Measurements from ENCODE around the gene BCAM. TPM values are rescaled to one million over a fixed set of nuclear protein-coding genes. Genes with fewer than 3 reads are reported as not detected.
"Not testable (repeated sequence)": the region's sequence is repeated elsewhere in the genome, so short reads cannot be mapped to it uniquely, and the experiment has no call there.

The BCAM gene
- total and polyA plus RNA-seq, 2 donors (not counting 1 experiment from before 2014, with no cell fraction given), result 12.2 to 20.3 TPM

DNA sequence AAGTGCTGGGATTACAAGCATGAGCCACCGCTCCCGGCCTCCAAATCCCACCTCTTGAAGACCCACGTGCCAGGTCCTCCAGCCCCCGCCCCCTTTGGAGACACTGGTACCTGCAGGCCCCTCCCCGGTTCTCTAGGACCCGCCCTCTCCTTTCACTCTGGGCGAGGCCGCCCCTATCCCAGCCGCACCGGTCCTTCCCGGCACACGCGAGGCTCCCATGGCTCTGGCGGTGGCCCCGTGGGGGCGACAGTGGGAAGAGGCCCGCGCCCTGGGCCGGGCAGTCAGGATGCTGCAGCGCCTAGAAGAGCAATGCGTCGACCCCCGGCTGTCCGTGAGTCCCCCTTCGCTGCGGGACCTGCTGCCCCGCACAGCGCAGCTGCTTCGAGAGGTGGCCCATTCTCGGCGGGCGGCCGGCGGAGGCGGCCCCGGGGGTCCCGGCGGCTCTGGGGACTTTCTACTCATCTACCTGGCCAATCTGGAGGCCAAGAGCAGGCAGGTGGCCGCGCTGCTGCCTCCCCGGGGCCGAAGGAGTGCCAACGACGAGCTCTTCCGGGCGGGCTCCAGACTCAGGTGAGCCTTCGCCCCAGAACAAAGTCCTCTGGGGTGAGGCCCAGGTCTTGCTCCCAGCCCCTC, 31.1 kb upstream of the BCAM start, which contains the start of gene CBLC:
TSS of gene CBLC (plus strand) at position 176 of the 633 bp plus-strand sequence. CDS start at position 218, 42 bp downstream.
- no peaks in the 10 kb centered on the region for H3K27me3 ChIP-seq (ENCODE audit: control insufficient read depth, insufficient read depth, low read length)
- H3K36me3 ChIP-seq (ENCODE audit: control insufficient read depth, insufficient read depth, low read length), result no peaks in the 10 kb centered on the region
- peaks cover 13% of the 10 kb centered on the region for H3K4me1 ChIP-seq (ENCODE audit: control insufficient read depth, extremely low read depth, insufficient read depth, low read length)
- TF ChIP-seq, protein P1, sequence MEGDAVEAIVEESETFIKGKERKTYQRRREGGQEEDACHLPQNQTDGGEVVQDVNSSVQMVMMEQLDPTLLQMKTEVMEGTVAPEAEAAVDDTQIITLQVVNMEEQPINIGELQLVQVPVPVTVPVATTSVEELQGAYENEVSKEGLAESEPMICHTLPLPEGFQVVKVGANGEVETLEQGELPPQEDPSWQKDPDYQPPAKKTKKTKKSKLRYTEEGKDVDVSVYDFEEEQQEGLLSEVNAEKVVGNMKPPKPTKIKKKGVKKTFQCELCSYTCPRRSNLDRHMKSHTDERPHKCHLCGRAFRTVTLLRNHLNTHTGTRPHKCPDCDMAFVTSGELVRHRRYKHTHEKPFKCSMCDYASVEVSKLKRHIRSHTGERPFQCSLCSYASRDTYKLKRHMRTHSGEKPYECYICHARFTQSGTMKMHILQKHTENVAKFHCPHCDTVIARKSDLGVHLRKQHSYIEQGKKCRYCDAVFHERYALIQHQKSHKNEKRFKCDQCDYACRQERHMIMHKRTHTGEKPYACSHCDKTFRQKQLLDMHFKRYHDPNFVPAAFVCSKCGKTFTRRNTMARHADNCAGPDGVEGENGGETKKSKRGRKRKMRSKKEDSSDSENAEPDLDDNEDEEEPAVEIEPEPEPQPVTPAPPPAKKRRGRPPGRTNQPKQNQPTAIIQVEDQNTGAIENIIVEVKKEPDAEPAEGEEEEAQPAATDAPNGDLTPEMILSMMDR (conservative IDR thresholded peaks at IDR 0.05 in 1 of 2, IDR thresholded peaks at IDR 0.05 in 1 of 2; ENCODE audit: low read depth in 1 of 2, low read length in 2 of 2), result no peak
- no peak for TF ChIP-seq EZH2 (IDR thresholded peaks at IDR 0.05; ENCODE audit: low read length, missing control alignments)
- H3K4me2 ChIP-seq (ENCODE audit: extremely low read depth, insufficient read depth, low read length), result no peak within 1 kb of the TSS
- H4K20me1 ChIP-seq (ENCODE audit: control insufficient read depth, extremely low read depth, insufficient read depth, low read length), result no peaks in the 10 kb centered on the region
- H3K9ac ChIP-seq (ENCODE audit: insufficient read depth, low read length), result no peak within 1 kb of the TSS
- no peaks in the 10 kb centered on the region for H3K9me3 ChIP-seq (ENCODE audit: control insufficient read depth, insufficient read depth, low read depth, low read length)
- no peaks in the 10 kb centered on the region for H3K79me2 ChIP-seq (ENCODE audit: control insufficient read depth, insufficient read depth, low read length)
- no peak within 1 kb of the TSS for H3K27ac ChIP-seq (ENCODE audit: insufficient read depth, low read length)
- DNase-seq (ENCODE audit: low read depth in 2 of 2), result no peak
- H3K4me3 ChIP-seq (replicated peaks in 1 of 4; ENCODE audit: control extremely low read depth in 1 of 4, insufficient read depth in 1 of 4, low read depth in 3 of 4, low read length in 4 of 4), result no peak within 1 kb of the TSS
- H2AFZ ChIP-seq (ENCODE audit: low read length), result no peak within 1 kb of the TSS

DNA sequence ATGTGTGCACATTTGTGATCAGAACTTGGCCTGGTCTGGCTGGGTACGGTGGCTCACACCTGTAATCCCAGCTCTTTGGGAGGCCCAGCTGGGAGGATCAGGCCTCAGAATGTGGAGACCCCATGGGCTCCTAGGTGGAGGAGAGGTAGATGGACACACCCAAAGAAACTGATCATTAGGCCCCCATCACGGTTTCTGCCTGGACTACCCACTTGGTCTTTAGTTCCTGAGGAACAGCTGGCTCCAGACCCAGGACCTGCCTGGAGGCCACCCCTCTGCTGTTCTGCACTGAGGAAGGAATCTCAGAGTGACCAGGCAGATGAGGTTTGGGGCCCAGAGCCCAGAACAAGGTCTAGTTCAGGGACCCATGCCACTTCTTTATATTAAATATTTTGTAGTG, 29.8 kb upstream of the BCAM start:
- Histone ChIP-seq H3K27ac (ENCODE audit: insufficient read depth, low read length) (no peak overlapping the region), H3K4me2 (ENCODE audit: extremely low read depth, insufficient read depth, low read length) (no peak overlapping the region), H2AFZ (ENCODE audit: low read length) (no peak overlapping the region), H3K9me3 (ENCODE audit: control insufficient read depth, insufficient read depth, low read depth, low read length) (no peaks in the 10 kb centered on the region), H3K36me3 (ENCODE audit: control insufficient read depth, insufficient read depth, low read length) (no peaks in the 10 kb centered on the region), H3K4me1 (ENCODE audit: control insufficient read depth, extremely low read depth, insufficient read depth, low read length) (peaks cover 6% of the 10 kb centered on the region), H3K9ac (ENCODE audit: insufficient read depth, low read length) (no peak overlapping the region), H4K20me1 (ENCODE audit: control insufficient read depth, extremely low read depth, insufficient read depth, low read length) (no peaks in the 10 kb centered on the region), H3K27me3 (ENCODE audit: control insufficient read depth, insufficient read depth, low read length) (no peaks in the 10 kb centered on the region), H3K4me3 (replicated peaks in 1 of 4; ENCODE audit: control extremely low read depth in 1 of 4, insufficient read depth in 1 of 4, low read depth in 3 of 4, low read length in 4 of 4) (no peak overlapping the region), H3K79me2 (ENCODE audit: control insufficient read depth, insufficient read depth, low read length) (no peaks in the 10 kb centered on the region)
- no peak for DNase-seq (ENCODE audit: low read depth in 2 of 2)
- TF ChIP-seq EZH2 (IDR thresholded peaks at IDR 0.05; ENCODE audit: low read length, missing control alignments), result no peak
- TF ChIP-seq, protein P1 (conservative IDR thresholded peaks at IDR 0.05 in 1 of 2, IDR thresholded peaks at IDR 0.05 in 1 of 2; ENCODE audit: low read depth in 1 of 2, low read length in 2 of 2), result no peak

DNA sequence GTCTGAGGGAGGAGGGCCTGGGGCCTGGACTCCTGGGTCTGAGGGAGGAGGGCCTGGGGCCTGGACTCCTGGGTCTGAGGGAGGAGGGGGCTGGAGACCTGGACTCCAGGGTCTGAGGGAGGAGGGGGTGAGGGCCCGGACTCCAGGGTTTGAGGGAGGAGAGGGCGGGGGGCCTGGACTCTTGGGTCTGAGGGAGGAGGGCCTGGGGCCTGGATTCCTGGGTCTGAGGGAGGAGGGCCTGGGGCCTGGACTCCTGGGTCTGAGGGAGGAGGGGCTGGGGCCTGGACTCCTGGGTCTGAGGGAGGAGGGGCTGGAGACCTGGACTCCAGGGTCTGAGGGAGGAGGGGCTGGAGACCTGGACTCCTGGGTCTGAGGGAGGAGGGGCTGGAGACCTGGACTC, 27.2 kb upstream of the BCAM start:
- H4K20me1 ChIP-seq (ENCODE audit: control insufficient read depth, extremely low read depth, insufficient read depth, low read length); H3K9ac ChIP-seq (ENCODE audit: insufficient read depth, low read length); H3K27me3 ChIP-seq (ENCODE audit: control insufficient read depth, insufficient read depth, low read length); H3K79me2 ChIP-seq (ENCODE audit: control insufficient read depth, insufficient read depth, low read length); H3K27ac ChIP-seq (ENCODE audit: insufficient read depth, low read length); H3K4me2 ChIP-seq (ENCODE audit: extremely low read depth, insufficient read depth, low read length); DNase-seq (ENCODE audit: low read depth in 2 of 2); H3K4me3 ChIP-seq (replicated peaks in 1 of 4; ENCODE audit: control extremely low read depth in 1 of 4, insufficient read depth in 1 of 4, low read depth in 3 of 4, low read length in 4 of 4); H3K36me3 ChIP-seq (ENCODE audit: control insufficient read depth, insufficient read depth, low read length); H3K9me3 ChIP-seq (ENCODE audit: control insufficient read depth, insufficient read depth, low read depth, low read length); H2AFZ ChIP-seq (ENCODE audit: low read length); H3K4me1 ChIP-seq (ENCODE audit: control insufficient read depth, extremely low read depth, insufficient read depth, low read length): not testable (repeated sequence)
